Measurements from ENCODE around the gene TES. TPM values are rescaled to one million over a fixed set of nuclear protein-coding genes. Genes with fewer than 3 reads are reported as not detected.
A peak's percentile ranks its signal among the peaks of the same experiment; 100 is the strongest.

TES gene
- total RNA-seq, 1 donor = 99.2 TPM

DNA sequence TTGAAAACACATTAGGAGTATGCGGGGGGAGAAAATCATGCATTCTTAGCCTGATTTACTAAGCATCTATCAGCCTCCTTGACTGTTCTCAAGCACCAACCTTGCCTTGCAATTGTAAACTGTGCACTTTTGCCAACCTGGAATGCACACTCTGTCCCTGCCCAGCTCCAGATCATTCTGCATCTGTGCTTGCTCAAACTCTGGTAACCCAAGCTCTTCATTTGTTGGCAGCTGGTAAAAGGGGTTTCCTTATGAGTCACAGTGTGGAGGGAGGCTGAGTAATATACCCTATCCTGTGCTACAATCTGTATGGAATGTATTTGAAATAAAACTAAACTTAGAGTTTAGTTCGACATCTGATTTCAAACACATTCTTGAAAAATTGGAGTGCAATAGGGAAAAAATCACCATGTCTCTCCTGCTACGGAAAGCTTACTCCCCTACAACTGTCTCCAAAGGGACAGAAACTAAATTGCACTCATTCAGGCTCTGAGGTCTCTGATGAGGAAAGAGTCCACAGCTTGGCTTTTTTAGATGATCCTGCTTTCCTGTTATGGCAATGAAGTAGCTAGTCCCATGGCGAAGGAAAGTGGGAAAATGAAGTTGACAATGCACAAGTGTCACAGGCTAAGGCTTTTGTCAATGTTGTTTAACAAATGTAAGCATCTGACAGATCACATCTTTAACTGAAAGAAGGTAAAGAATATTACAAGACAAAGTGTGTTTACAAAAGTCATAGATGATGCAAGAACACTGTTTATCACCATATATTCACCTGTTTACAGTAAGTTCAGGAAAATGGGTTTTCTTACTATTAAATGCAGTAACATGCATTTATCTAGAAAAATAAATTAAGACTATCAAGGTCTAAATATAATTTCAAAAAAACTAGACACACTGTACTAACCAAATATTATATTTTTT, 61.9 kb downstream of the TES start:
- Histone ChIP-seq H3K79me2 (ENCODE audit: insufficient read depth, low read length) (no peaks in the 10 kb centered on the region), H3K27ac (ENCODE audit: low read depth, low read length) (peak overlapping the region; percentile 88), H3K27me3 (ENCODE audit: insufficient read depth, low read length) (no peaks in the 10 kb centered on the region), H2AFZ (ENCODE audit: low read length) (peak overlapping the region; percentile 22), H3K9me3 (ENCODE audit: low read depth, low read length) (no peaks in the 10 kb centered on the region), H3K4me3 (ENCODE audit: insufficient read depth, low read length) (peak overlapping the region; percentile 27), H3K4me1 (ENCODE audit: insufficient read depth, low read length) (peaks cover 38% of the 10 kb centered on the region), H3K36me3 (ENCODE audit: insufficient read depth, low read length) (no peaks in the 10 kb centered on the region), H3K4me2 (ENCODE audit: insufficient read depth, low read length) (peak overlapping the region; percentile 79), H4K20me1 (ENCODE audit: insufficient read depth, low read length) (no peaks in the 10 kb centered on the region)
- TF ChIP-seq, protein P1, sequence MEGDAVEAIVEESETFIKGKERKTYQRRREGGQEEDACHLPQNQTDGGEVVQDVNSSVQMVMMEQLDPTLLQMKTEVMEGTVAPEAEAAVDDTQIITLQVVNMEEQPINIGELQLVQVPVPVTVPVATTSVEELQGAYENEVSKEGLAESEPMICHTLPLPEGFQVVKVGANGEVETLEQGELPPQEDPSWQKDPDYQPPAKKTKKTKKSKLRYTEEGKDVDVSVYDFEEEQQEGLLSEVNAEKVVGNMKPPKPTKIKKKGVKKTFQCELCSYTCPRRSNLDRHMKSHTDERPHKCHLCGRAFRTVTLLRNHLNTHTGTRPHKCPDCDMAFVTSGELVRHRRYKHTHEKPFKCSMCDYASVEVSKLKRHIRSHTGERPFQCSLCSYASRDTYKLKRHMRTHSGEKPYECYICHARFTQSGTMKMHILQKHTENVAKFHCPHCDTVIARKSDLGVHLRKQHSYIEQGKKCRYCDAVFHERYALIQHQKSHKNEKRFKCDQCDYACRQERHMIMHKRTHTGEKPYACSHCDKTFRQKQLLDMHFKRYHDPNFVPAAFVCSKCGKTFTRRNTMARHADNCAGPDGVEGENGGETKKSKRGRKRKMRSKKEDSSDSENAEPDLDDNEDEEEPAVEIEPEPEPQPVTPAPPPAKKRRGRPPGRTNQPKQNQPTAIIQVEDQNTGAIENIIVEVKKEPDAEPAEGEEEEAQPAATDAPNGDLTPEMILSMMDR (IDR thresholded peaks at IDR 0.05; ENCODE audit: extremely low read depth, low read depth, low read length) = no peak
- peak; percentile 66 for DNase-seq (ENCODE audit: insufficient read length, low spot score, missing footprints)

DNA sequence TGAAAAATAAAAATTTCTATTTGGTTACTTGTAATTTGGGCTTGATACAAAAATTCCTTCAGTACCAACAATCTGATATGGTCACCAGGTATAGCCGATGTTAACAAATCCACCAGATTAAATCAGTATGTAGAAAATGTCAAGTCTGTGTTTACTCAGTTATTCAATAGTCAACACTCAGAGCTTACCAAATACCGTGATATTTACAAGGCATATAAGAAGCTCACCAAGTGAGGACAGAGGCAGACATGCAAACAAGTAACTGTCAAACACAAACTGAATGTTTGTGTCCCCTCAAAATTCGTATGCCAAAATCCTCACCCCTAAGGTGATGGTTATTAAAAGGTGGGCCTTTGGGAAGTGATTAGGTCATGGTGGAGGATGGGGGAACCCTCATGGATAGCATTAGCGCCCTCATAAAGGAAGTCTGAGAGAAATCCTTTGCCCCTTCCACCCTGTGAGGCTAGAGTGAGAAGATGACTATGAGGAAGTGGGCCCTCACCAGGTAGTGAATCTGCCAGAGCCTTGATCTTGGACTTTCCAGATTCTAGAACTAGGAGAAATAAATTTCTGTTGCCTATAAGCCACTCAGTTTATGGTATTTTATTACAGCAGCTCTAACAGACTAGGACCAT, 63.1 kb downstream of the TES start:
- Histone ChIP-seq H3K9me3 (ENCODE audit: low read depth, low read length) (no peaks in the 10 kb centered on the region), H2AFZ (ENCODE audit: low read length) (peak overlapping the region; percentile 48), H3K4me2 (ENCODE audit: insufficient read depth, low read length) (no peak overlapping the region), H3K27me3 (ENCODE audit: insufficient read depth, low read length) (no peaks in the 10 kb centered on the region), H3K36me3 (ENCODE audit: insufficient read depth, low read length) (no peaks in the 10 kb centered on the region), H3K4me3 (ENCODE audit: insufficient read depth, low read length) (no peak overlapping the region), H3K79me2 (ENCODE audit: insufficient read depth, low read length) (no peaks in the 10 kb centered on the region), H3K4me1 (ENCODE audit: insufficient read depth, low read length) (peaks cover 38% of the 10 kb centered on the region), H3K27ac (ENCODE audit: low read depth, low read length) (no peak overlapping the region), H4K20me1 (ENCODE audit: insufficient read depth, low read length) (no peaks in the 10 kb centered on the region)
- TF ChIP-seq, protein P1 (IDR thresholded peaks at IDR 0.05; ENCODE audit: extremely low read depth, low read depth, low read length) = no peak
- DNase-seq (ENCODE audit: insufficient read length, low spot score, missing footprints) = no peak

DNA sequence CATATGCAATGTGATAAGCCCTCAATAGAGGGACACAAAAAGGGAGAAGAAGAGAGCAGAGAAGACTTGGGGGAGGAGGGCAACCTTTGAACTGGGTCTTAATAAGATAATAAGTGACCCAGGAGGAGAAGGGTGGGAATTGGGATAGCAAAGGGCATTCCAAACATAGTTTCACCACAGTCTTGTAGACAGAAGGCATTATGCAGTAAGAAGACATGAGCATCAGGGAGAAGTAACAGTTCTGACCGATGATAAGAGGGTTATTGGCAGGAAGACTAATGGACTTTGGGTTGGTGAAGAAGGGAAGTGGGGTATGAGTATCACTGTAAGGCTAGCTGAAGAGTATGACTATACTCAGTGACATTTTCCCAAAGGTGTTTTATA, 63.6 kb downstream of the TES start:
- no peak overlapping the region for H3K27ac ChIP-seq (ENCODE audit: low read depth, low read length)
- no peaks in the 10 kb centered on the region for H3K9me3 ChIP-seq (ENCODE audit: low read depth, low read length)
- no peaks in the 10 kb centered on the region for H3K79me2 ChIP-seq (ENCODE audit: insufficient read depth, low read length)
- H4K20me1 ChIP-seq (ENCODE audit: insufficient read depth, low read length) = no peaks in the 10 kb centered on the region
- no peak for DNase-seq (ENCODE audit: insufficient read length, low spot score, missing footprints)
- H3K4me1 ChIP-seq (ENCODE audit: insufficient read depth, low read length) = peaks cover 38% of the 10 kb centered on the region
- H3K36me3 ChIP-seq (ENCODE audit: insufficient read depth, low read length) = no peaks in the 10 kb centered on the region
- no peak overlapping the region for H3K4me2 ChIP-seq (ENCODE audit: insufficient read depth, low read length)
- TF ChIP-seq, protein P1 (IDR thresholded peaks at IDR 0.05; ENCODE audit: extremely low read depth, low read depth, low read length) = no peak
- no peak overlapping the region for H2AFZ ChIP-seq (ENCODE audit: low read length)
- no peaks in the 10 kb centered on the region for H3K27me3 ChIP-seq (ENCODE audit: insufficient read depth, low read length)
- H3K4me3 ChIP-seq (ENCODE audit: insufficient read depth, low read length) = no peak overlapping the region

DNA sequence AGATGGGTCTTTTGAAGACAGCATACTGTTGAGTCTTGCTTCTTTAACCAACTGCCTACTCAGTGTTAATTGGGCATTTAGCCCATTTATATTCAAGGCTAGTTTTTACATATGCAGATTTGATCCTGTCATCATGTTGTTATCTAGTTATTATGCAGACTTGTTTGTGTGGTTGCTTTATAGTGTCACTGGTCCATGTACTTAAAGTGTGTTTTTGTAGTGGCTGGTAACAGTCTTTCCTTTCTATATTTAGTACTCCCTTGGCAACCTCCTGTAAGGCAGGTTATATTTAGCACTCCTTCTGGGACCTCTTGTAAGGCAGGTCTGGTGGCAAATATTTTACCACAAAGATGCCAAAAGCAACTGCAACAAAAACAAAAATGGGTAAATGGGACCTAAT, 66.7 kb downstream of the TES start:
- Histone ChIP-seq H3K4me1 (ENCODE audit: insufficient read depth, low read length) (peaks cover 11% of the 10 kb centered on the region), H3K36me3 (ENCODE audit: insufficient read depth, low read length) (no peaks in the 10 kb centered on the region), H3K79me2 (ENCODE audit: insufficient read depth, low read length) (no peaks in the 10 kb centered on the region), H3K9me3 (ENCODE audit: low read depth, low read length) (no peaks in the 10 kb centered on the region), H3K4me3 (ENCODE audit: insufficient read depth, low read length) (no peak overlapping the region), H3K27ac (ENCODE audit: low read depth, low read length) (no peak overlapping the region), H4K20me1 (ENCODE audit: insufficient read depth, low read length) (no peaks in the 10 kb centered on the region), H3K27me3 (ENCODE audit: insufficient read depth, low read length) (no peaks in the 10 kb centered on the region), H2AFZ (ENCODE audit: low read length) (no peak overlapping the region), H3K4me2 (ENCODE audit: insufficient read depth, low read length) (no peak overlapping the region)
- DNase-seq (ENCODE audit: insufficient read length, low spot score, missing footprints) = no peak
- TF ChIP-seq, protein P1 (IDR thresholded peaks at IDR 0.05; ENCODE audit: extremely low read depth, low read depth, low read length) = no peak

Measured in osteoblast (primary cell).